Neuron (in vitro differentiated cells): ENCODE results near the gene HOXA2.
A peak's percentile ranks its signal among the peaks of the same experiment; 100 is the strongest.

Experiments
- H2AFZ ChIP-seq: one replicate; pipeline ENCODE4 v1.6.1; 2013; ENCODE audit warnings: low read depth, mild to moderate bottlenecking, inconsistent platforms, low read length, moderate library complexity
- H3K27me3 ChIP-seq: one replicate; pipeline ENCODE4 v1.6.1; 2013; ENCODE audit warnings: low read length; ENCODE audit not compliant: insufficient read depth
- H3K36me3 ChIP-seq: one replicate; pipeline ENCODE4 v1.6.1; 2013; ENCODE audit warnings: low read length; ENCODE audit not compliant: insufficient read depth
- H3K4me1 ChIP-seq: one replicate; pipeline ENCODE4 v1.6.1; 2013; ENCODE audit warnings: low read length; ENCODE audit not compliant: insufficient read depth
- H3K4me3 ChIP-seq: 2 replicates; pipeline ENCODE4 v1.5.1; 2013; ENCODE audit warnings: mild to moderate bottlenecking, low read length, moderate library complexity
- H3K9me3 ChIP-seq: one replicate; pipeline ENCODE4 v1.6.1; 2013; ENCODE audit warnings: low read length

Gene HOXA2

GRCh38 chr7:27134392-27134791 lies 31.9 kb upstream of the HOXA2 start:
- H3K27me3 ChIP-seq = peaks cover 95% of the 10 kb centered on the region
- H3K9me3 ChIP-seq = peaks cover 1% of the 10 kb centered on the region
- no peak overlapping the region for H2AFZ ChIP-seq
- H3K4me3 ChIP-seq = no peak overlapping the region
- no peaks in the 10 kb centered on the region for H3K4me1 ChIP-seq
- H3K36me3 ChIP-seq = no peaks in the 10 kb centered on the region

- no peak overlapping the region for H3K4me3 ChIP-seq
- peaks cover 4% of the 10 kb centered on the region for H3K9me3 ChIP-seq
- H2AFZ ChIP-seq = no peak overlapping the region
- no peaks in the 10 kb centered on the region for H3K4me1 ChIP-seq
- no peaks in the 10 kb centered on the region for H3K36me3 ChIP-seq
- H3K27me3 ChIP-seq = peaks cover 95% of the 10 kb centered on the region
These were observed 31.1 kb upstream of the HOXA2 start for GRCh38 chr7:27133409-27134231.

- no peaks in the 10 kb centered on the region for H3K36me3 ChIP-seq
- H3K9me3 ChIP-seq = peaks cover 4% of the 10 kb centered on the region
- peaks cover 95% of the 10 kb centered on the region for H3K27me3 ChIP-seq
- H3K4me1 ChIP-seq = no peaks in the 10 kb centered on the region
- H3K4me3 ChIP-seq = no peak overlapping the region
- H2AFZ ChIP-seq = no peak overlapping the region
These were observed 30.5 kb upstream of the HOXA2 start for GRCh38 chr7:27132978-27133377.

- H3K9me3 ChIP-seq = peaks cover 4% of the 10 kb centered on the region
- H3K27me3 ChIP-seq = peaks cover 95% of the 10 kb centered on the region
- H3K4me1 ChIP-seq = no peaks in the 10 kb centered on the region
- no peak overlapping the region for H3K4me3 ChIP-seq
- no peak overlapping the region for H2AFZ ChIP-seq
- H3K36me3 ChIP-seq = no peaks in the 10 kb centered on the region
These were observed 29.7 kb upstream of the HOXA2 start for GRCh38 chr7:27132214-27132613.

DNA sequence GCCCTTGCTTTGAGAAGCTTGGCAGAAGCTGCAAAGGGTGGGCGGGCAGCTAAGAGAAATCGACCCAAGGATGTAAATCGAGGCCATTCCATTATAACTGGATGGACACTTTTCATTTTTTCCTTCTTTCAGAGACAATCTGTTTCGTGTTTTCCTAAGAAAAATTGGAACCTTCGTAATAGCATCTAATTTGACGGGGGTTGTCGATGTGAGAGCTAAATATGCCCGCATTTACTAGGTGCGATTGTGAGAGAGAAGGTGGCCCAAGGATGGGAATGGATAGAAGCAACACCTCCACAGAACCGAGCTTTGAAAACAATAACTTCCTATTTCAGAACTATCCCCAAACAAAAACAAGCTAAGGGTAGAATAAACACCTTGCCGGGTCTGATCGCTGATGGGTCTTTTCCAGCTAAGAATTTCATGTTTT lies 28.9 kb upstream of the HOXA2 start:
- H3K27me3 ChIP-seq = peaks cover 95% of the 10 kb centered on the region
- H3K36me3 ChIP-seq = no peaks in the 10 kb centered on the region
- peak overlapping the region; percentile 42 for H2AFZ ChIP-seq
- peaks cover 4% of the 10 kb centered on the region for H3K9me3 ChIP-seq
- H3K4me3 ChIP-seq = peak overlapping the region; percentile 51
- no peaks in the 10 kb centered on the region for H3K4me1 ChIP-seq

GRCh38 chr7:27130540-27131389 lies 28.3 kb upstream of the HOXA2 start, which contains the start of gene HOXA4:
Gene HOXA4 (minus strand): TSS chr7:27130757. CDS start chr7:27130733, 24 bp downstream.
- peaks cover 95% of the 10 kb centered on the region for H3K27me3 ChIP-seq
- H3K36me3 ChIP-seq = no peaks in the 10 kb centered on the region
- peak within 1 kb of the TSS; percentile 51 for H3K4me3 ChIP-seq
- peaks cover 4% of the 10 kb centered on the region for H3K9me3 ChIP-seq
- H2AFZ ChIP-seq = peak within 1 kb of the TSS; percentile 42
- no peaks in the 10 kb centered on the region for H3K4me1 ChIP-seq

DNA sequence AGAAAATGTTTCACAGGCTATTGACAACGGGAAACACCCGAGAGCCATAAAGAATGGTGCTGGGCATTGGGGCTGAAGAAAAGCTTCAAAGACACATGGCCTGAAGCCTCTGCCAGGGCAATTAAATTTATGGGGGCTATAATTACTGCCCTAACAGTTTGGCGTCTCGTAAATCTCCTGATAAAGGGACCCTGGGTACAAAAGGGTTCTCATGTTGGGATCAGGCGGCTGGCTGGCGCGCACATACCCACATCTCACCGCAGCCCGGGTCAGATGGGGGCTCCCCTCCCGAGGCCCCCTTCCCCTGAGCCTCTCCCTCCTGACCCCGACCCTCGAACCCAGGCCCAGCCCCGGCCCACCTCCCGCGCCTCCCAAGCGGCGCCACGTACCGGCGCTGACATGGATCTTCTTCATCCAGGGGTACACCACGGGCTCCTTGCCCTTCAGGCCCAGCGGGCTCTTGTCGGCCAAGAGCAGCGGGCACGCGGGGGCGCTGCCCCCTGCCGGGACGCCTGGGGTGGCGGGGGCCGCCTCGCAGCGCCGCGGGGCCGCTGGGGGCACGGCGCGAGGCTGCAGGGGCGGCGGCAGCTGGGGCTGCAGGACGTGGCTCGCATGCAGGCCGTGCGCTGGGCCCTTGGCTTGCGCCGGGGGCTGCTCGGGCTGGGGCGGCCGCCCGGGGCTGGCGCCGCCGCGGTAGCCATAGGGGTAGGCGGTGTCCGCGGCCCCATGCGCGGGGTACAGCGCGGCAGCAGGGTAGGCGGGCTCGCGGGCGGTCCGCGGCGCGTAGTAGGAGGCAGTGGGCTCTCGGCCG lies 27.5 kb upstream of the HOXA2 start:
- Histone ChIP-seq H3K36me3 (no peaks in the 10 kb centered on the region), H3K9me3 (peaks cover 4% of the 10 kb centered on the region), H2AFZ (peak overlapping the region; percentile 42), H3K4me1 (no peaks in the 10 kb centered on the region), H3K4me3 (no peak overlapping the region), H3K27me3 (peaks cover 95% of the 10 kb centered on the region)

DNA sequence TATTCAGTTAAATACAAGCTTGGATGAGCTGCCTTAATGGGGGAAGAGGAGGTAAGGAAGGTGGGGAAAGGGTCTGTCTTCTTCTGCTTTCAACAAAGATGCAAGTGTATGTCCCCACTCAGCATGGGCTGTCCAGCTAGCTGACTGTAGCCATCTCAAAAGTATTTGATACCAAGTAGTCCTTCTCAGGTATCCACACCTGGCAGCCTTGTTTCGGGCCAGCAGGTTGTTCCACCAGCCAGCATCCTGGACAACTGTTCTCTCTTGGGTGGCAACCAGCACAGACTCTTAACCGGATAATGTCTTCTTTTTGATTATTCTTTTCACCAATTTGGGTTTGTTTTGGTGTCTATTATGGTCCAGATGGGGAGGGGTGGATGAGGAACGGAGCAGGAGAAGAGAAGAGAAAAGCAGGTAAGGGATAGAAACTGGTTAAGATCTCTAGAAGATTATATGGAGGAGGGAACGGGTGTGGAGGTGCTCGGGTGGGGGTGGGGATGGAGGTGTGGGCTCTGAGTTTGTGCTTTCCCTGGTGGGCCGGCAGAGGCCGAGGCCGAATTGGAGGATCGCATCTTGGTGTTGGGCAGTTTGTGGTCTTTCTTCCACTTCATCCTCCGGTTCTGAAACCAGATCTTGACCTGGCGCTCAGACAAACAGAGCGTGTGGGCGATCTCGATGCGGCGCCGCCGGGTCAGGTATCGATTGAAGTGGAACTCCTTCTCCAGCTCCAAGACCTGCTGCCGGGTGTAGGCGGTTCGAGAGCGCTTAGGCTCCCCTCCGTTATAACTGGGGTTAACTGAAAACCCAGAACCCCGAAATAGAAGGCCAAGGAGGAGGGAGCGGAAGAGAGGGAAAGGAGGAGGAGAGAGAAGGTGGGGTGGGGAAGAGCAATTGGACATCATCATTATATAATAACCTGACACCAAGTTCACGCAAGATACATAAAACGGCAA lies 26.6 kb upstream of the HOXA2 start:
- Histone ChIP-seq H3K9me3 (peaks cover 4% of the 10 kb centered on the region), H2AFZ (no peak overlapping the region), H3K27me3 (peaks cover 95% of the 10 kb centered on the region), H3K4me3 (no peak overlapping the region), H3K36me3 (no peaks in the 10 kb centered on the region), H3K4me1 (no peaks in the 10 kb centered on the region)

DNA sequence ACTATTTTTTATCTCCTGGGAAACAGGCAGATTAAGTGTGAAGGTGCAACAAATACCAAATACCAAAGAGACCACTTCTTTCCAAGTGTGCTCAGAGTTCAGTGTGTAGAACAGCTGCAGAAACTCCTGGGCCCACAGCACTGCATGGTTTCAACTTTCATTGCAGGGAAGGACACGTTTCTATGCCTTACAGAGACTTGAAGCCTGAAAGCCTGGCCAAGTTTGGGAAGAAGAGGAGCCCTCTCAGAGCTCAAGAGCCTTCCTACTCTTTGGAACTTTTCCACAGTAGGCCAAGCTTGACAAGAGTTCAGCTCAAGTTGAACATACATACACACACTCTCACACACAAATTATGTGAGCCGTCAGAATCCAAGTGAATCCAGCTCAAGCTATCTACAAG lies 25.6 kb upstream of the HOXA2 start:
- Histone ChIP-seq H3K4me1 (no peaks in the 10 kb centered on the region), H3K27me3 (peaks cover 95% of the 10 kb centered on the region), H3K36me3 (no peaks in the 10 kb centered on the region), H3K4me3 (no peak overlapping the region), H2AFZ (no peak overlapping the region), H3K9me3 (peaks cover 4% of the 10 kb centered on the region)

DNA sequence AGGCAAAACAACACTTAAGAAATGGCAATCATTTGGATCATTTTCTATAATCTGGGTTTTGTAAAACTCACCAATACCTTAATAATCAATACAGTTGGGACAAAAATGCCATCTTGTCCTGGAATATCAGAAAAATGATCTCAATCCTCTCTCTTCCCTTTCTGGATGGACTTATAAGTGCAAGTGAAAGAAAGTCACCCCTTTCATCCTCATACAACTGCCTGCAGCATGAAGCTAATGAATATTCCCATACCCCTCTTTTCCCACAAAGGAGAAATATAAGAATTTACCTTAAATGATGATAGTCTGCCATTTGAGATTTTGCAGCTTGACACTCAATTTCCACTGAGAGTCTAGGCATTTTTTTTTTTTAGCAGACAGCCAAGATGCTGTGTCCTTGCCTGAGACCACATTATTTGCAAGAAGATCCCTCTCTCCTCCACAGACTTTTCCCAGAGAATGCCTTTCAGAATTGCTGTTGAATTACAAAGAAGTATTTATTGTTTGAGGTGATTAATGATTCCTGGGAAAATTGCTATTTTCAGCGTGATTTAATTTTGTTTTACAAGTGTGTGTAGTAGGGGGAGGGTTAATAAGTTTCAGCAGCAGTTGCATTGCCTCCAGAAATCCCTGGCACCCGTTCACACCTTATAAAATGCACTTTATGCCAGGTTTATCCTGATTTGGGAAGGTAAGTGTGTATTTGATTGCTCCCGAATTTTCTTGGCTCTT lies 24.3 kb upstream of the HOXA2 start:
- Histone ChIP-seq H3K4me3 (no peak overlapping the region), H3K9me3 (peaks cover 4% of the 10 kb centered on the region), H3K36me3 (no peaks in the 10 kb centered on the region), H3K27me3 (peaks cover 96% of the 10 kb centered on the region), H3K4me1 (no peaks in the 10 kb centered on the region), H2AFZ (no peak overlapping the region)

GRCh38 chr7:27125986-27126394 lies 23.5 kb upstream of the HOXA2 start:
- no peaks in the 10 kb centered on the region for H3K4me1 ChIP-seq
- no peaks in the 10 kb centered on the region for H3K36me3 ChIP-seq
- no peak overlapping the region for H2AFZ ChIP-seq
- H3K9me3 ChIP-seq = peaks cover 4% of the 10 kb centered on the region
- H3K27me3 ChIP-seq = peaks cover 96% of the 10 kb centered on the region
- H3K4me3 ChIP-seq = no peak overlapping the region
